HG03439 (cell line): ENCODE results near the gene CAPN13.

ENCODE experiments used
- ATAC-seq: cut with Tn5 transposase; IDR thresholded peaks from one replicate; pipeline ENCODE4 v1.9.1; 2021; ENCODE audit warnings: mild to moderate bottlenecking, moderate library complexity; ENCODE audit not compliant: unreplicated experiment

CAPN13 gene, protein sequence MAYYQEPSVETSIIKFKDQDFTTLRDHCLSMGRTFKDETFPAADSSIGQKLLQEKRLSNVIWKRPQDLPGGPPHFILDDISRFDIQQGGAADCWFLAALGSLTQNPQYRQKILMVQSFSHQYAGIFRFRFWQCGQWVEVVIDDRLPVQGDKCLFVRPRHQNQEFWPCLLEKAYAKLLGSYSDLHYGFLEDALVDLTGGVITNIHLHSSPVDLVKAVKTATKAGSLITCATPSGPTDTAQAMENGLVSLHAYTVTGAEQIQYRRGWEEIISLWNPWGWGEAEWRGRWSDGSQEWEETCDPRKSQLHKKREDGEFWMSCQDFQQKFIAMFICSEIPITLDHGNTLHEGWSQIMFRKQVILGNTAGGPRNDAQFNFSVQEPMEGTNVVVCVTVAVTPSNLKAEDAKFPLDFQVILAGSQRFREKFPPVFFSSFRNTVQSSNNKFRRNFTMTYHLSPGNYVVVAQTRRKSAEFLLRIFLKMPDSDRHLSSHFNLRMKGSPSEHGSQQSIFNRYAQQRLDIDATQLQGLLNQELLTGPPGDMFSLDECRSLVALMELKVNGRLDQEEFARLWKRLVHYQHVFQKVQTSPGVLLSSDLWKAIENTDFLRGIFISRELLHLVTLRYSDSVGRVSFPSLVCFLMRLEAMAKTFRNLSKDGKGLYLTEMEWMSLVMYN

DNA sequence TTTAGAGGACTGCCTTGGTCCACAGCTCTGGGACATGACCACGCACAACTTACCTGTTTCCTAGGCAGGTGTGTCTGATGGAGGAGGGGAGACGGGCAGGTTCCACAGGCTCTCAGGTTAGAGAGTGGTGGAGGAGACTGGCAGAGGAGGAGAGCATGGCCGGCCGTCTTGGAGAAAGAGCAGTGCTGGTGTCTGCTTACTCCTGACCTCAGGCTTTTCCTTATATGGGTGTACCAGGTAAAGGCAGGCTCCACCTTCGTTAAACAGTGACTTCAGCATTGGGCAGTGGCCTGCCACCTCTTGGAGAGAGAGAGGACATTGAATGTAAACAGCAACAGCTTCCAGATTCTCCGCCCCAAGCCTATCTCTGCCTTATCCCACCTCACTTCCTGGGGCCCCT, at the start of gene CAPN13:
TSS of gene CAPN13 (minus strand) at position 198 of the 400 bp plus-strand sequence. CDS start 20,121 bp downstream, outside the sequence.
- no peak for ATAC-seq

DNA sequence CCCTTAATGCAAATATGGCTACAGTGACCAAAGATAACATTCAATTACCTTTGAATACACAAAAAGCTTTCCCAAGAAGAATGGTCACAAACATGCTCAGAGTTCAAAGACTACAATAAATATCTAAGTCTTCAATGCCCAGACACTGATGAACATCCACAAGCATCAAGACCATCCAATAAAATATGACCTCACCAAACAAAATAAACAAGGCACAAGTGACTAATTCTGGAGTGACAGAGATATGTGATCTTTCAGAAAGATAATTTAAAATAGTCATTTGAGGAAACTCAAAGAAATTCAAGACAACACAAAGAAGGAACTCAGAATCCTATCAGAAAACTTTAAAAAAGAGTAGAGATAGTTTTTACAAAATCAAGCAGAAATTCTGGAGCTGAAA, 40.6 kb upstream of the CAPN13 start:
- no peak for ATAC-seq

DNA sequence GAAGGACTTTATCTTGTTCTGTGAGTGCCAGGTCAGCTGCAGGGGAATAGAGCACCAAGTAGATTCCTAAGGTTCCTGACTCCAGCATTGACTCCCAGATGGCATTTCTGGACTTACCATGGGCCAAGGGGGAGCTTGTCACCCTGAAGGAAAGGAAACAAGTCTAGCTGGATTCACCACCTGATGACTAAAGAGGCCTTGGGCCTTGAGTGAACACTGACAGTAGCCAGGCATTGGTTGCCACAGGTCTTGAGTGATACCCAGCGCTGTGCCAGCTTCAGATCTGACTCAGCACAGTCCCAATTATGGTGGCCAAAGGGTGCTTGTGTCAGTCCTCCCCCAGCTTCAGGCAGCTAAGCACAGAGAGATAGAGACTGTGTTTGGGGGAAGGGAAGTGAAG, 40.1 kb upstream of the CAPN13 start:
- ATAC-seq: no peak

DNA sequence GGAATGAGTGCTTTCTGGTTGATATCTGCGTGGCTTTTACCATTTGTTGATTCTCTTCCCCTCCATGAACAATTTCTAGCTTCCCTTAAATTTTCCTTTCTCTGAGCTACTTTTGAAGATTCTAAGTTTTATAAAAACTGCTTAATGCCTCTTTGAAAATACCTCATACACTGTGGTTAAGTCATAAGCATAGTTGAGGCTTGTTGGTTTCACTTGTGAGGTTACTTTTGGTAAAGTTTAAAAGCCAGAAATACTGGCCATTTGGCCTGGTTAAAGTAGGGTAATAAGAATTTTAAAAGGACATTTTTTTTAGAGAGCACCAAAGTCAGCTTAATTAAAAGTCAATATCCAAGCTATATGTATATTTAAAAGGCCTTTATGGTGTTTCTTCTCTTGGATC, 21.3 kb upstream of the CAPN13 start:
- ATAC-seq: no peak

DNA sequence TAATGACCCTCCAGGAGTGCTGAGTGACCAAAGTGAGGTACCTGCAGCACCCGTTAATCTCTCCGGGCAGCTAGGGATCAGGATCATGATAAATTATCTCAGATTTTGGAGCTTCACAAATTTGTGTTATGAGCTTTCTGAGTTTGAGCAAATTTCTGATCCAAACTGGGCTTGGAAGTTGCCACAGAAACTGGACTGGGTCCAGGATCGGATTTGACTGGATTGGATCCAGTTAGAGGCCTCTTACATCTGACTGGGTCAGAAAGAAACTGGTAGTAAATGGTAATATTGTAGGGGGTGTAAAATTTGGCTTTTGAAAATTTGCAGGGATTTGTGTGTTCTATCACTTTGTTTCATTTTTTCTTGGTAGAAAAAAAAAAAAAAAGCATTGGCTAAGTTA, 19.7 kb upstream of the CAPN13 start:
- no peak for ATAC-seq

DNA sequence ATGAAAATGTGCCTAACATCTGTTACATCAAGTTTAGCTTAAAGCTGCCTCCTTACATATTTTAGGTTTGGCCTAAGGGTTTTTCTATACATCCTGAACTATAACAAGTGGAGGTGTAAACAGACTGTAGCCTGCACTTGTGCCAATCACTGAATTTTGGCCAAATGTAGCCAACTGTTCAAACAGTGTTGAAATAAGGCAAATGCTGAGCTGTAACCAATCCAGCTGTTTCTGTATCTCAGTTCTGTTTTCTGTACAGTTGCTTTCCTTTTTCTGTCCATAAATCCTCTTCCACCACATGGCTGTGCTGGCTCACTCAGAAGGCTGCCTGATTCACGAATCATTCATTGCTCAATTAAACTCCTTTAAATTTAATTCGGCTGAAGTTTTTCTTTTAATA, 19.2 kb upstream of the CAPN13 start:
- ATAC-seq: no peak

DNA sequence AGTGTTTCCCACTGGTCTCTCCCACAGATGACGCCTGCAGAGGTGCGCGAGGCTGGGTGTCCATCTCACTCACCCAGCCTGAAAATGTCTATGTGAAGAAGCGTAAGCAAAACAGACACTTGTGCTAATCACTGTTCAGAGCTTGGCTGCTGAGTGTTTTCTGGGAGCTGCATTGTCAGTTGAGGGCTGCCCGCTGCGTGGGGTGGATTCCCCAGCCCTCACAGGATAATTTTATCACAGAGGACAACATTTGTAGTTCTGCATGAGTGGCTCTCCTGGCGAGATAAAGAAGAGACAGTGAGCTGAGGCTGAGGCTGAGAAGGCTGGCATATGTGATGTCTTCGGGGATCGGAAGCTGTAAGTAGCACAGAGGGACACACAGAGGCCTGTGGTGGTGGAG, 16.2 kb upstream of the CAPN13 start:
- ATAC-seq: no peak

DNA sequence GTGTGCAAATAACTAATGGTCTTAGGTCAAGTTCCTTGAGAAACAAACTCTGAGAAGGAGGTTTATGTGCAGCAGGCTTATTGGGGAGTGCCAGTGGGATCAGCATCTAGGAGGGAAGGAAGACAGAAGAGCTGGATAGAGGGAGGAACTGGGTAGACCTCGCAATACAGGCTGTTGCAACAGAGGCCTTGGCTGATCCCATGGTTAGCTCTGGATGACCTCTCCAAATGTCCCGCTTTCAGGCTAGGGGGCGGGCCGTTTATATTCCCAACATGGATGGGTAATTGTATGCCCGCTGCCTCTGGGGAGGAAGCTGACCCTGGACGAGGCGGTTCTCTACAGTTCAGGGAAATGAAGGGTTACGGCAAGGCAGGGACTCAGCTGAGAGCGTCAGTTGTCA, 14.7 kb upstream of the CAPN13 start:
- ATAC-seq: no peak

DNA sequence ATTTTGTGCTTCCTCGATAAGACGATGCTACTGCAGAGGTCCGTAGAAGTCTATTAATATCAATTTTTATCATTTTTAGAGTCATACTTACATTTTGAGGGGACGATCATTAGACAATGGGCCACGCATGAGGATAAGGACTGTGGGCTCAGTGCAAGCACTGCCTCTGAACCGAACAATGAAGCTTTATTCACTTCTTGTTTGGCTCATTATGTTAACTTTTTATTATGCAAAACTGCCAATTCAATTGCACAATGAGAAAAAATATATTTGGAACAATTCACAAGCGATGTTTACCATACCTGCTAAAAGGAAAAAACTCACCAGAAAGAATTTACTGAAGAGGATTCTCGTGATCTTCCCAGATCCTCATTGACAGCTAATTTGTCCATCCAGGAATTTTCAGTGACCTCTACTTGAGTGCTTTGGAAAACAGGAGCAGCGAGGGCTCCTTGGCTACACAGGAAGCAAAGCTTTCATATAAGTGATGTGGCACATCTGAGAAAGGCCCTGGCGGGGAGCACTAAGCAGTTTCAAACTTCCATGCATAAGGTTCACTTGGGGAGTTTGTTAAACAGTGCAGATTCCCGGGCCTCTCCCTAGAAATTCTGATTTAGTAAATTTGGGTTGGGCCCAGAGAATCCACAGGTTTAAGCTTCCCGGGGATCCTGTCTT, 13.3 kb upstream of the CAPN13 start:
- no peak for ATAC-seq

DNA sequence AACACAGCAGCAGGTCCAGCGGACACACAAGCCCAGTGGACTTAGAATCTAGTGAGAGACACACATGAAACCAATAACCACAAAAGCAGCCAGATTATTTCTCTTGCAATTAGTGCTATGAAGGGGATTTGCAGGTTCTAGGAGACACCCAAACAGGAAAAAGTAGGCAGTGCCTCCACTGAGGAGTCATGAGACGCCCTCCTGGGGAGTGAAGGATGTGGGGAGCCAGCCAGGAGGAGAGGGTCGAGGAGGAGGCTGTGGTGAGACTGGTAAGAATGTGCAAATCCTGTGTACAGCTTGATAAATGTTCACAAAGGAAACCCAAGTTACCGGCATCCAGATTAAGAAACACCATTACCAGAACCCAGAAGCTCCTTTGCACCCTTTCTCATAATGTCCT, 2.7 kb upstream of the CAPN13 start:
- no peak for ATAC-seq

DNA sequence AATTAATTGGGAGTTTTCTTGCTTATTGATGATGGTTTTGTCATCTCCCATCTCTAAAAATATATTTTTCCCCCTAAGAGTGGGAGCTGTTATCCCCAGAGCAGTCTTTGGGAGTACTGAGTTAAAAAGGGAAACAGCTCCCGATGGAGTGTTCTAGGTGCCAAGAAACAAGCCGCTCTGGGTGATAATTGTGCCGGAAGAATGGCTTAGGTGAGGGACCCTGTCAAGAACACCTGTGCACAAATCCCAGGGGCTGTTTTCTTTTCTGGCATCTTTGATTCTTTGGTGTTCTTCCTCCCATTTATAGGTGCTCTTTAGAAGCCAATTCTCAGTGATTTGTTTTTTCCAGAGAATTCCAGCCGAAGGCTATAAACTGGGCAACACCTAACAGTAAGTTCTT, 1.4 kb upstream of the CAPN13 start:
- no peak for ATAC-seq

DNA sequence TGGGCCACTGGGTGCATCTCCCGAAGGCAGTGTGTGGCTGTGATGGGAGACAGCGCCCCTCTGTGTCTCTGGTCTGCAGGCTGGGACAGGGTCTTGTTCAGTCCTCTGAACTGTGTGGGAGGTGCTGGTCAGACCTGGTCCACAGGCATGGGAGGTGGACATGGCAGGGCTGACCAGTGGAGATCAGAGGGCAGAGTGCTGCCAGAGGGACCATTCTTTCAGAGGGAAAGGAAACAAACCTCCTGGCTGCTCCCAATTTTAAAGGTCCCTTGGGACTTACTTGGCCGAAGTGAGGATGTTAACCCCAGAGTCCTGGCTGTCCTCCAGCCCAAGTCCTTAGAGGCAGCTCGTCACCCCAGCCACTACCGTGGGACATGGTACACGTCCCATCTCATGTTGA, 4.0 kb downstream of the CAPN13 start:
- ATAC-seq: no peak

DNA sequence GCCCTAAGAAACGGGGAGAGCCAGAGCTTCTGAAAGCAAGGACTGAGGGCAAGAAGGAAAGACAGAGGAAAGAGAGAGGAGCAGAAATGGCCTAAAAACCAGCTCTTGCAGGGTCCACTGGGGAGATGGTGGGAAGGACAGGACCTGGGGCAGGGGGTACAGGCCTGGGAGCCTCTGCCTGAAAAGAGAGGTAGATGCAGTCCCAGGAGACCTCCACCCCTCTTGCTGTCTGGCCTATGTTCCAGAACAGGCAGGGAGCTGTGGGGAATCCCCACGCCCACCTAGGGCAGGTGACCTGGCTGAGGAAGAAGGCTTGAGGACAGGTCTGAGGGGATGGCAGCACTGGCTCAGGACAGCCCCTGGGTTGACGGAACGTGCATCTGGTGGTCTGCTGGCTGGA, 4.6 kb downstream of the CAPN13 start:
- no peak for ATAC-seq

DNA sequence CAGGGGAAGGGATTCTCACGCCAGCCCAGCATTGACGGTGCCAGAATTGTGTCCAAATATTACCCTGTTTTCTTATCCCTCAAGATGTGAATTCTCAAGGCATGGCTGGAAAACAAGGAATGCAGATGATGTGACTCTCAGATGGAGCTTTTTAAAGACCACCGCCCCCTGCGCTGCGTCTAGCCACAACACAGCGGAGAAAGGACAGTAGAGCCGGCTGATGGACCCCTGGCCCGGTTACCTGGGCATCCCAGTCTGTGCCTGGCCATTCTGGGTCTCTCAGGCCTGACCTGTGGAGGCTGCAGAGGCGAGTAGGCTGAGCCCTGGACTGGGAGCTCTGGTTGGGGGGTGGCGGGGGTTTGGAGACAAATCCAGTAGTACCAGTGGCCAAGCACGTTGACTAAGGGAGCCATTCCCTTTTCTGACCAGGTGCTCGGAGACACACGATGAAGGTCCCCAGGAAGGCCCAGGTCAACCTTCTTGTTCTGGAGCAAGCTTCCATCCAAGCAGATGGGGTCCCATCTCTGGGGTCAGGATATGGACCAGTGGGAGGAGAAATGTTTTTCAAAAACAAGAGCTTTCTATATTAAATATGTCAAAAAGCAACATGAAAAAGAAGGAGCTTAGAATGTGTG, 5.3 kb downstream of the CAPN13 start:
- no peak for ATAC-seq

DNA sequence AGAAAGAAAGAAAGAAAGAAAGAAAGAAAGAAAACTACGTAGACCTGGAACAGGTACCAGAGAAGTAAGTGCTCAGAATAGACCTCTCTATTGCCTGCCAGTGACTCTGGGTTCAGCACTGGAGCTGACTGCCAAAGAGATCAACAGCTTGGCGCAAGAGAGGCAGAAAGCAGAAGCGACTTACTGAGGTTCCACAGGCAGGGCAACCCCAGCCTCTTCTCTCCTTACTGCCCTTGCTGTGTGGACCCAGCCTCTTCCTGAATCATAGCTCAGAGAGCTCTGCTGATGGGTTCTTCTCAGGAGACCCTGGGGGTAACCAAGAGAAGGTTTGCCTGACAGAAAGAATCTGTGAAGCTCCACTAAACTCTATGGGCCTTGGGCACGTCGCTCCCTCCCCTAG, 7.1 kb downstream of the CAPN13 start:
- ATAC-seq: no peak

DNA sequence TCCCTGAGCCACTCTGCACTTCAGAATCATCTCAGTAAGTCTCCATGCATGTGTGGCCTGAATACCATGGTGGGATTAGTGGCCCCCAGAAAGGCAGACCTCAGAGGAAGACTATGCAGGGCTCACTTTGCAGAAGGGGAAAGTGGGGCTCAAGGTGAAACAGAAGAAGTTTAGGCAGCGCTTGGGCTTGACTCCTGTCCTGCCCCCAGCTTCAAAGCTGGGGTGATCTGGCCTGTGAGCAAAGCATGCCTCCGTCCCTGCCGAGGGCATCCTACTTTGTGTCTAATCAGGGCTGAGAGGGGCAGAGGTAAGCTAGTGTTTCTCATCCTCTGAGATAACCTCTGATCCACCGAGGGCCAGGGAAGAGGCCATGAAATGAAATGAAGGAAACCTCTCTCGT, 7.9 kb downstream of the CAPN13 start:
- no peak for ATAC-seq

DNA sequence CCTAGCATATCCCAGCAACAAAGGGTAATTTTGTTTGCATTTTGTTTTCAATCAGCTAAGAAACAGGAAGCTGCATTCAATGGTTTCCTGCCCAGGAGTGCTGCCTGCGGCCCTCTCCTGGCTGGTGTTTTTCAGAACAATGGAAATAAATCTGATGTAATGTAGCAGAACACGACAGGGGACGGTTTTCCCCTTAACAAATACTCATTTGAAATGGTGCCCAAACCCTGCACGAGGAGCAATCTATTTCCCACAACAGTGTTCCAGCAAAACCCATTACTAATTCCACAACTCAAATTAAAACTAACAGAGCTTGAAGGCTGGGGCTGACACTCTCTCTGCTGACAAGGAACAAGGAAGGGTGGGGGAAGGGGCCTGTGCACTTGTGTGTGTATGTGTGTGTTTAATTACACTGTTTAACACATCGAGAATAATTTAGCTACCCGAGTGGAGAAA, 8.7 kb downstream of the CAPN13 start:
- no peak for ATAC-seq

DNA sequence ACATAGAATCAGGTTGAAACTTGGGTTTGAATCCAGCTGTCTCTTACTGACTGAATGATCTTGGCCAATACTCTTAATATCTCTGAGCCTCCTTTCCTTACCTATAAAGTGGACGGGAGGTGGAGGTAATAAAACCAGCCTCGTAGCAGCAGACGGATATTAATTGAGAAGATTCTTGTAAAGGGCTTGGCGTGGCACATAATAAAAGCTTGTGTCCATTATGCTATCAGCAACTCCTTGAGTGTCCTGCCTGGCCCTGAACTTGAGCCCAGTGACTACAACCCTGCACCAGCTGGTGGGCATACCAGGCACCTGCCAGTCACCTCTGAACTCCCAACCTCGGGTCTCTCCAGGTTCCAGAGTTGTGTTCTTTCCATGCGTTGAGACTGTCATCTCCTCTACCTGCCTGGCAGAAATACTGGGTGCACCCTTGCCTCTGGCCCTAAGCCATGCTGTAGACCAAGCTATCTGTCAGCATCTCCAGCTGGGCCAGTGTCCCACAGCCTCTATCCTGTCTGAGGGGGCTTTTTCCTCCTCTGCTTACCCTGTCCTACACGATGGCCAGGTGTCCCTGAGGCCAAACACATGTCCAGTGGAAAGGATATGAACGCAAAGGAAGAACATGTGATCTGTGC, 9.7 kb downstream of the CAPN13 start:
- no peak for ATAC-seq

DNA sequence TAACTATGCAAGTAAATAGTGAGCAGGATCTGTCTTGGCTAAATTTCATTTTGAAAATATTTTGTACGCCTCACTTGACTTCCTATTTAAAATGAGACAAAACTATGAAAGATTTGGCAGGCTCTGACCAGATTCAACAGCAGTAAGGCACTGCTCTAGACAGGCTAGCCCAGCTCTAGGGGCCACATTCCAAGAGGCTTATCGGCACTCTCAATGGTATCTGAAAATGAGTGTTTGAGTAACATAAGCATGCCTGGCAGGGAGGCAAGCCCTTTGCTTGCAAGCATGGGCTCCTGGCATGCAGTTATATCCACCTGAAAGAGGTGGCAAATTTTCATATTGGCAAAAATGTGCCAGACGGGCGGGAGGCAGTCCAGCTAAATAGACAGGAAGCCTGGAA, 10.5 kb downstream of the CAPN13 start:
- ATAC-seq: no peak

DNA sequence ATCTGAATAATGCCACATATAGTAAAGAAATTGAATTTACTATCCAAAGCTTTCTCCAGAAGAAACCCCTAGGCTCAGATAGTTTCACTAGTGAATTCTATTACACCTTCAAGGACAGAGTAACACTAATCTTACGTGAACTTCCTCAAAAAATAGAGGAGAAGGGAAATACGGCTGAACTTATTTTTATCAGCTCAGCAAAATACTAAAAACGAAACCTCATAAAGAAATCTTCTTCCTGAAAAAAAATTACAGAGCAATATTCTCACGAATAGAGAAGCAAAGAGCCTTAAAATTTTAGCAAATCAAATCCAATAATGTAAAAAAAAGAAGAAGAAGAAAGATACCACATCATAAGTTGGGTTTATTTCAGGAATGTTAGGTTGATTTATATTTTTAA, 14.7 kb downstream of the CAPN13 start:
- ATAC-seq: no peak

DNA sequence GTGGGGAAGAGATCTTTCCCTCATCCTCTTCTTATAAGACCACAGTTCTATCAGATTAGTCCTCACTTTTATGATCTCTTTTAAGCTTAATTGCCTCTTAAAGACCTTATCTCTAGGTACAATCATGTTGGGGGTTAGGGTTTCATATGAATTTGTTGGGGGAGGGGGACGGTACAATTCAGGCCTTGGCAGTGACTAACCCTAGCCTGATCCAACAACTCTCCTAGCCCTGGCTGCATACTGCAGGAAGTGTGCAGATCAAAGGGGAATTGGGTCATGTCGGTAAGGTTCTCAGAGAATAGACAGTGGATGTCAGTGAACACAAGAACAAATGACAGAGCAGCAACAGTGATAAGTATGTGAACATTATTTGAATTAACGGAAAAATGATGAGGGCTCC, 16.4 kb downstream of the CAPN13 start:
- ATAC-seq: no peak
